Right lobe of liver (tissue), 4 donors: ENCODE results near the gene AMPD2.

Experiments
- CTCF ChIP-seq, 4 donors: fragments of 200-600 bp in 3 of 4; fragments of 450-650 bp in 1 of 4; IDR thresholded peaks; one replicate each; pipeline versions ENCODE4 v1.5.1 to v1.8.0; 2016 to 2022; ENCODE audit warnings: antibody characterized with exemption in 4 of 4, mild to moderate bottlenecking in 2 of 4
- POLR2A ChIP-seq: fragments of 450-650 bp; IDR thresholded peaks from one replicate; pipeline ENCODE4 v1.6.1; 2017; ENCODE audit warnings: antibody characterized with exemption, mild to moderate bottlenecking
- donor health status: DM: no; HTN: no; CAD: no.
- donor health status: DM: no; HTN: no; CAD: no.
- donor health status: DM: no; HTN: yes; CAD: no.

DNA sequence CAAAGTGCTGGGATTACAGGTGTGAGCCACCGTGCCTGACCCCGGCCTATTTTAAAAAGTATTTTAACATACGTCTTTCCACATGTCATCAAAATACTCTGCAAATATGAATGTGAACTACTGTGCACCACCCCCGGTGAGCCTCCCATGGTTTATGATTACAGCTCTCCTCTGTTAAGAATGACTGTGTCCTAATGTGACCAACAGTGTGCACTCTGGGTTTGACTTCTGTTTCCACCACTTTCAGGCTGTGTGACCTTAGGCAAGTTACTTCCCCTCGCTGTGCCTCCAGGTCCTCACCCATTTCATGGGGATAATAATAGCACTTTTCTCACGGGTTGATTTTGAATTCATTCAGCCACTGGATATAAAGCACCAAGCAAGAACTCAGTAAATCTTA is 14.7 kb downstream of the AMPD2 start:
- no peak for TF ChIP-seq POLR2A
- no peak for TF ChIP-seq CTCF (IDR thresholded peaks at IDR 0.05)
